ENCODE results near the gene RBMXL3.

Gene RBMXL3

DNA sequence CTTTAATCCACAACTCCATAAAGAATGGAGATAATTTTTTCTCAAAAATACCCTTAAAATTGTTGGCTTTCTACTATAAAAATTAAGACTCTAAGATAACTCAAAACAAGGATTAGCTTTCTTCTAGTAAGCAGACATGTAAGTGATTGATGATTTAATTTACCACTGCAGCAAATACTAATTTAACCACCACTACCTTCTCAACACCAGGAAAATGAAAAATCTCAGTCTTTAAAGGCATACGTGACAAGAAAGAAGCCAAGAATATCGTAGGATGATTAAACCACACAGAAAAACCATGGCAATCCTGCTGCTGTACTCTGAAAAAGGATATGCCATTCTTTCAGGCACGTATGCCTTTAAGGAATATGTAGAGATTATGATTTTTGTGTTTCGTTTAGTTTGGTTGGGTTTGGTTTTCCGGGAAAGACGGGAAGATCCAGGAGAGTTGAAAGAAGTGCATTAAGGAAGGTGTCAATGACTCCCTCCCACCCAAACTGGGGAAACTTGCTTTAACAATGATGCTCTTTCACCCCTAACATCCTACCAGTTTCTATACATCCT is 43.8 kb downstream of the RBMXL3 start:
- DNase-seq, result no peak
- in situ Hi-C loops (cut with MboI; ENCODE audit: low pct_unique_long_range_greater_than_20kb, low sequenced_read_pairs), result no loop called here

DNA sequence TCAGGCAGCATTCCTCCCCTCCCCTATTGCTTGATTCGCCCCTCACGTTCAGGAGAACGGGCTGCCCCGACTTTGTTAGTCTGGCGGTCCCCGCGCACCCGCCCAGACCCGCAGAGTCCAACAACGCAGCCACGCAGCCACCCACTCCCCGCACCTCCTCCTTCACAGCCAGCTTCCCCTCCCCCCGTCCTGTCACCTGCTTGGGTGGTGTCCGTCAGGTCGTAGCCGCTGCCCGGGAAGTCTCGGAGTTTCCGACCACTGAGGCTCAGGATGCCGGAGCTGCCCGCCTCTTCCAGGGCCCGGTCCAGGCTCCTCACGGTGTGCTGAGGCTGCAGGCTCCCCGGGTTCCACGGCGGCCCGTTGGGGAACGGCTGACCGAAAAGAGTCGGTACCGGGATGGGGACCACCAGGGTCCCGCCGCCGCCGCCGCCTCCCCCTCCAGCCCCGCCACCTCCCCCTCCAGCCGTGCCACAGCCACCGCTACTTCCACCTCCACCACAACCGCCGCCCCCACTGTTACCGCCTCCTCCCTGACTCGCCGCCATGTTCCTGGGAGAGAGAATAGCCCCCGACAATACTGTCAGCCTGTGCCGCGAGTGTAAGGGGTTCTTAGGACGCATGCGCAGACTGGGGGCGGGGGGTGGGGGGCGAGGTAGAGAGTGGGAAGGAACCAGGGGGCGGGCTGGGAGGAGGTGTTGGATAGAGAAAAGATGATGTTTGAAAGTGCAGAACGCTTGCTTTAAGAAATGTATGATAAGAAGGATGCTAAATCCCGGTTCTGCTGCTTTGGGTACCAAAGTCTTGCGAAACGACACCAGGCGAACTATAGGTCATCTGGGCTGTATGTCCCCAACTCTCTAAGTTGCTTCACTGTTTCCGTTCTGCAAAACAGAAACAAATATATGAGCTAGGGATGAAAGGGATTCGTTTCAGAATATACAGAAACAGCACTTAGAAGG is 44.6 kb downstream of the RBMXL3 start, which contains the start of gene LRCH2:
Gene LRCH2 (minus strand): TSS at position 600 of the 959 bp plus-strand sequence. CDS start 55 bp downstream, at position 545.
- in situ Hi-C loops (cut with MboI; ENCODE audit: low pct_unique_long_range_greater_than_20kb, low sequenced_read_pairs), result no loop called here

DNA sequence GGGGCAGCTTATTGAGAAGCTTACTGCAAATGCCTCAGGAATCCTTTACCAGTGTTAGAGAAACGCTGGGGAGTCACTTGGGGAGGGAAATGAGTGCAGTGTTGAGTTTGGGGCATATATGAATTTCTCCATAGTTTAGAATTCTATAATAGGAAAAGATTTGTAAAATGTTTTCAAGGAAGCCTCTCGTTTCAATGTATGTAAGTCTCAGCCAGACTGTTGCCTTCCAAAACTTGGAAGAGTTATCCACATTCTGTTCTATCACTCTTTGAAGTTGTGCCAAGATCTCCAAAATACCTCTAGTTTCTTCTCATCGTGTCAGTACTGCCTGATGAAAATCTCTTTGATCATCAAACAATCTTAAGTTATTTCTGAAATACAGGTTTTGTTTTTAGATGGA is 45.3 kb downstream of the RBMXL3 start:
- DNase-seq, result no peak
- in situ Hi-C loops (cut with MboI; ENCODE audit: low pct_unique_long_range_greater_than_20kb, low sequenced_read_pairs), result no loop called here

More for the DNA sequence above, 44.6 kb downstream of the RBMXL3 start, which contains the start of gene LRCH2:
- no peak for DNase-seq

DNA sequence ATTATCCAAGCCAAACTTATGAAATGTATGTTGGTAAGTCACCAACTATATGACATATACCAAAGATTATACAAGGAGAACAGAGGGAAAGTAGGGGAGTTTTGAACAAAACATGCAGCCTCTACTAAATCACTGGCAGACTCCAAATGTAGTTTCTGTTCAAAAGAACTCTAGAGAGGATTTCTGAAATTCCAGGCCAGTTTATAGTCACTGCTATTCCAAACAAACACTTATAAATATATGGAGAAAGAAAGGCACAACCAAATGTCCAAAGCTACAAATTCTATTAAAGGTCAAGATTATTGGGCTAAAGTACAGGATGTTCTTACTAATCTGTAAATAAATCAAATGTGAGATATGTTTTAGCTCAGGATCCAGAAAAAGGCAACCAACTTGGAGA is 47.4 kb downstream of the RBMXL3 start:
- in situ Hi-C loops (cut with MboI; ENCODE audit: low pct_unique_long_range_greater_than_20kb, low sequenced_read_pairs), result no loop called here
- DNase-seq, result no peak

- in situ Hi-C loops (cut with MboI; ENCODE audit: low pct_unique_long_range_greater_than_20kb, low sequenced_read_pairs), result no loop called here
- no peak for DNase-seq
Measured at GRCh38 chrX:115237056-115237455, 47.8 kb downstream of the RBMXL3 start.

Data from KBM-7 (cell line).